ENCODE results near the gene AGO1.
A peak's percentile ranks its signal among the peaks of the same experiment; 100 is the strongest.
"Not testable (repeated sequence)": the region's sequence is repeated elsewhere in the genome, so short reads cannot be mapped to it uniquely, and the experiment has no call there.

AGO1 gene

GRCh38 chr1:35925741-35926140 lies 42.7 kb downstream of the AGO1 start:
- DNase-seq: no peak

GRCh38 chr1:35927472-35927871 lies 44.5 kb downstream of the AGO1 start:
- DNase-seq: no peak

GRCh38 chr1:35929730-35930592 lies 47.0 kb downstream of the AGO1 start:
- DNase-seq: peak; percentile 51

GRCh38 chr1:35930593-35931445 lies 47.8 kb downstream of the AGO1 start, which contains the start of gene AGO3:
TSS of gene AGO3 (plus strand) at chr1:35931105. CDS start at chr1:35931427, 322 bp downstream.
- DNase-seq: peak; percentile 91

GRCh38 chr1:35931446-35932157 lies 48.6 kb downstream of the AGO1 start:
- no peak for DNase-seq

GRCh38 chr1:35932158-35932636 lies 49.2 kb downstream of the AGO1 start:
- DNase-seq: peak; percentile 11

GRCh38 chr1:35932941-35933340 lies 49.9 kb downstream of the AGO1 start:
- no peak for DNase-seq

- DNase-seq: no peak
Measured at GRCh38 chr1:35935442-35936388, 52.7 kb downstream of the AGO1 start.

GRCh38 chr1:35936838-35937237 lies 53.8 kb downstream of the AGO1 start:
- DNase-seq: peak; percentile 92

GRCh38 chr1:35939484-35939883 lies 56.5 kb downstream of the AGO1 start:
- DNase-seq: no peak

- no peak for DNase-seq
Measured at GRCh38 chr1:35945327-35945726, 62.3 kb downstream of the AGO1 start.

GRCh38 chr1:35947547-35947946 lies 64.5 kb downstream of the AGO1 start:
- no peak for DNase-seq

- DNase-seq: no peak
Measured at GRCh38 chr1:35958558-35958957, 75.5 kb downstream of the AGO1 start.

GRCh38 chr1:35959304-35959703 lies 76.3 kb downstream of the AGO1 start:
- DNase-seq: no peak

- no peak for DNase-seq
Measured at GRCh38 chr1:35962952-35963351, 79.9 kb downstream of the AGO1 start.

- not testable (repeated sequence) for DNase-seq
Measured at GRCh38 chr1:35964277-35964676, 81.3 kb downstream of the AGO1 start.

GRCh38 chr1:35968396-35968795 lies 85.4 kb downstream of the AGO1 start:
- no peak for DNase-seq

GRCh38 chr1:35971601-35972000 lies 88.6 kb downstream of the AGO1 start:
- DNase-seq: peak; percentile 16

- DNase-seq: not testable (repeated sequence)
Measured at GRCh38 chr1:35972631-35973030, 89.6 kb downstream of the AGO1 start.

GRCh38 chr1:35980090-35980489 lies 97.1 kb downstream of the AGO1 start:
- no peak for DNase-seq

All from inflammatory macrophage treated with lipopolysaccharide for 4 hours (primary cell).